Neural crest cell (in vitro differentiated cells): ENCODE measurements around the gene POLD2. TPM values are rescaled to one million over a fixed set of nuclear protein-coding genes. Genes with fewer than 3 reads are reported as not detected.

Source experiments
- DNase-seq: peaks from one replicate; pipeline ENCODE4 v3.0.0; 2021; ENCODE audit warnings: low read depth, mixed read lengths, low spot score
- H3K27ac Mint-ChIP-seq: one replicate; pipeline ENCODE4 v1.8.0; 2021; ENCODE audit warnings: mild to moderate bottlenecking, mixed read lengths; ENCODE audit not compliant: unreplicated experiment
- H3K27me3 Mint-ChIP-seq: 2 replicates; pipeline ENCODE4 v1.8.0; 2021; ENCODE audit warnings: low read depth, mild to moderate bottlenecking, mixed read lengths
- H3K36me3 Mint-ChIP-seq: 2 replicates; pipeline ENCODE4 v1.8.0; 2021; ENCODE audit warnings: low read depth, mild to moderate bottlenecking, mixed read lengths
- H3K4me1 Mint-ChIP-seq: 2 replicates; pipeline ENCODE4 v1.8.0; 2021; ENCODE audit warnings: mixed read lengths
- H3K4me3 Mint-ChIP-seq: one replicate; pipeline ENCODE4 v1.8.0; 2021; ENCODE audit warnings: mild to moderate bottlenecking, mixed read lengths
- H3K9me3 Mint-ChIP-seq: 2 replicates; pipeline ENCODE4 v1.8.0; 2021; ENCODE audit warnings: mixed read lengths
- CTCF ChIP-seq: fragments of 200-600 bp; sonication (generic); conservative IDR thresholded peaks from 2 replicates; pipeline ENCODE4 v1.5.0; 2021; ENCODE audit warnings: antibody characterized with exemption, mild to moderate bottlenecking
- total RNA-seq: library from RNA; stranded (reverse); gene quantifications from 2 replicates; pipeline ENCODE4 v1.2.1, GENCODE V29; 2021

POLD2 gene
- total RNA-seq, 1 donor from 2014 or later, result 159 TPM

GRCh38 chr7:44138698-44139097, 15.3 kb upstream of the POLD2 start:
- Mint-ChIP-seq H3K4me3 (no peak overlapping the region), H3K27ac (no peak overlapping the region), H3K9me3 (no peaks in the 10 kb centered on the region), H3K4me1 (no peaks in the 10 kb centered on the region), H3K27me3 (peaks cover 5% of the 10 kb centered on the region), H3K36me3 (no peaks in the 10 kb centered on the region)
- no peak for DNase-seq
- no peak for TF ChIP-seq CTCF

GRCh38 chr7:44136731-44137130, 13.4 kb upstream of the POLD2 start:
- TF ChIP-seq CTCF, result no peak
- no peaks in the 10 kb centered on the region for H3K27me3 Mint-ChIP-seq
- H3K27ac Mint-ChIP-seq, result no peak overlapping the region
- no peak for DNase-seq
- no peaks in the 10 kb centered on the region for H3K4me1 Mint-ChIP-seq
- no peak overlapping the region for H3K4me3 Mint-ChIP-seq
- H3K9me3 Mint-ChIP-seq, result no peaks in the 10 kb centered on the region
- H3K36me3 Mint-ChIP-seq, result no peaks in the 10 kb centered on the region

- H3K4me3 Mint-ChIP-seq, result no peak overlapping the region
- no peaks in the 10 kb centered on the region for H3K27me3 Mint-ChIP-seq
- H3K36me3 Mint-ChIP-seq, result no peaks in the 10 kb centered on the region
- no peaks in the 10 kb centered on the region for H3K9me3 Mint-ChIP-seq
- TF ChIP-seq CTCF, result no peak
- no peak for DNase-seq
- H3K4me1 Mint-ChIP-seq, result no peaks in the 10 kb centered on the region
- no peak overlapping the region for H3K27ac Mint-ChIP-seq
Measured at GRCh38 chr7:44134943-44135628, 11.7 kb upstream of the POLD2 start.

- H3K27ac Mint-ChIP-seq, result no peak overlapping the region
- no peaks in the 10 kb centered on the region for H3K4me1 Mint-ChIP-seq
- no peak for DNase-seq
- H3K4me3 Mint-ChIP-seq, result no peak overlapping the region
- H3K9me3 Mint-ChIP-seq, result no peaks in the 10 kb centered on the region
- H3K36me3 Mint-ChIP-seq, result no peaks in the 10 kb centered on the region
- no peaks in the 10 kb centered on the region for H3K27me3 Mint-ChIP-seq
- no peak for TF ChIP-seq CTCF
Measured at GRCh38 chr7:44133295-44133694, 9.9 kb upstream of the POLD2 start.

GRCh38 chr7:44132039-44132438, 8.7 kb upstream of the POLD2 start:
- Mint-ChIP-seq H3K4me3 (no peak overlapping the region), H3K4me1 (no peaks in the 10 kb centered on the region), H3K9me3 (peaks cover 8% of the 10 kb centered on the region), H3K36me3 (peaks cover 2% of the 10 kb centered on the region), H3K27me3 (no peaks in the 10 kb centered on the region), H3K27ac (no peak overlapping the region)
- no peak for DNase-seq
- no peak for TF ChIP-seq CTCF
